Left renal pelvis (tissue), 4 donors: Measurements from ENCODE around the gene RFPL4A. TPM values are rescaled to one million over a fixed set of nuclear protein-coding genes. Genes with fewer than 3 reads are reported as not detected.
"Not testable (repeated sequence)": the region's sequence is repeated elsewhere in the genome, so short reads cannot be mapped to it uniquely, and the experiment has no call there.

Experiments used
- DNase-seq, 4 donors: peaks; one replicate each; pipeline ENCODE4 v3.0.0-alpha.2; 2013; ENCODE audit warnings: low read depth in 4 of 4, low spot score in 3 of 4
- polyA plus RNA-seq, 4 donors: library from polyadenylated mRNA; unstranded; fragments of 120-200 nt; gene quantifications; one replicate each; pipeline ENCODE4 v1.2.1, GENCODE V29; 2013; ENCODE audit not compliant: insufficient read length in 4 of 4

RFPL4A gene
- polyA plus RNA-seq, result not detected

DNA sequence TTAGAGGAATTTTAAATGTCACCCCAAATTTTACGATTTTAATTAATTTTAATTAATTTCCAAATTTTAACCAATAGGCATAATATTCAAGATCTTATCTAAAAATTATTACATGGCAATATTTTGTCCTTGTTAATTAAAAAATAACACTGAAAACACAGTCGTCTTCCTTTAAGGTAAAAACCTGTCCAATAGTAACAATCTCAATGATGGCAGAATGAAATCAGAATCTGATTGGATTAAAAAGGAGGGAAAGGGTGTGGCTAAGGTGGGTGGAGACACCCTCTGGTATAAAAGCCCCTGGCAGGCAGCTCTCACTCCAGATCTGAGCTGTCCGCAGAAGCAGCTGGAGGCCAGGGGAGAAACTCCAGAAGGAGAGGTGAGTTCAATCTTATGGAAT lies at the start of gene RFPL4A:
Gene RFPL4A, plus strand, starts transcription at position 301 of the 400 bp plus-strand sequence. CDS start 2,704 bp downstream, outside the sequence.
- DNase-seq, result not testable (repeated sequence)

DNA sequence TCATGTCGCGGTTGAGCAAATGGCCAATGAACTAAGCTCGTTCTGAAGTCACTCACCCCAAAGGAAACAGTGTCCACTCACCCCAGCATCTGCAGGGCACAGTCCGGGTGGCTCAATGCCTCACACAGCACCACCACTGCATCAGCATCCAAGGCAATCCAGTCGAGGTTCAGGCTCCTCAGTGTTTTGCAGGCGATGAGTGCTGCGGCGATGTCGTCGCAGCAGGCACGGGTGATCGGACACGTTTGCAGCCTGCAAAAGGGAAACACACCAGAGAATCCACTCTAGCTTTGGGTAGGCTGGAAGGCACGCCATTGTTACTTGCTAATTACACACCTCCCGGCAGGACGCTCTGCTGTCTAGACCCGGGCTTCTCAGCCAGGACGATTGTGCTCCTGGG lies 47.2 kb upstream of the RFPL4A start:
- no peak for DNase-seq

DNA sequence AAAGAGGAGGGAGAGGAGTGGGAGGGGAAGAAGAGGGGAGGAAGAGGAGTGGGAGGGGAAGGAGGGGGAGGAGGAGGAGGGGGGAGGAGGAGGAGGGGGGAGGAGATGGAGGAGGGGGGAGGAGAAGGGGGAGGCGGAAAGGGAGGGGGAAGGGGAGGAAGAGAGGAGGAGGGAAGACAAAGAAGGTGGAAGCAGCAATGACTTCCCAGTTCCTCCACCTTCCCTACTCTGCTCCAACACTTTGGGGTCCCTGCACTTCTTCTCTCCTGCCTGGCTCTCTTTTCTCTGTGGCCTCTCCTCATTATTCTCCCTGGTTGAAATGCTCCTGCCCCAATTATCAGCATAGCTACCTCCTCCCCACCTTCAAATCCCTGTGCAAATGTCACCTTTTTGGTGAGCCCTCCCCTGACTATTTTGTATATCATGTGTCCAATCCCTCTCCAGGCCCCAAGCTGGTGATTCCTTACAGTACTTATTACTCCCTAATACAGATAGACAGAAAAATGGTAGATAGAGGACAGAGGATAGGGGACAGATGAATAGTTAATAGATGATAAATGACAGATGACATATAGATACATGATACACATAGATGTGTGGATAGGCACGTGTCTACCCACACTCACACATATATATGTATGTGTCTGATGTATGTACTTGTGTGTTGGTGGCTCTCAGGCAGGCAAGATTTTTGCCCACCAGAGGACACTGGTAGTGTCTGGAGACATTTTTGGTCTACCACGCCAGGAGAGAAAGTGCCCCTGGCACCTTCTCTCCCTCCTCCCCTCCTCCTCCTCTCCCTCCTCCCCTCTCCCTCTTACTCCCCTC lies 45.9 kb upstream of the RFPL4A start:
- no peak for DNase-seq

DNA sequence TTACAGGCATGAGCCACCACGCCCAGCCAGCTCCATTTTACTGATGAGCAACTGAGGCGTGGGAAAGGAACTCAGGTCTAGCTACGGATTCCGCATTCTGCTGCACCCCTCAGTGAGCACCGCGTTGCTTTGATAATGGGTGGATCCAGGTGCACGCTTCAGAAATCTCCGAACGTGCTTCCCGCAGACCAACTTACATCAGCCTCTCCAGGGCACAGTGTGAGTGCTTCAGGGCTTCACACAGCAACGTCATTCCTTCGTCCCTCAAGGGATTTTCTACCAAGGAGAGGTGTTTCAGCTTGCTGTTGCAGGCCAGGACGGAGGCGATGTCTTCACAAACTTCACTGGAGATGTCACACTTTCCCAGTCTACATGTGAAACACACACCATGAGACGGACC lies 42.4 kb upstream of the RFPL4A start:
- DNase-seq, result no peak

DNA sequence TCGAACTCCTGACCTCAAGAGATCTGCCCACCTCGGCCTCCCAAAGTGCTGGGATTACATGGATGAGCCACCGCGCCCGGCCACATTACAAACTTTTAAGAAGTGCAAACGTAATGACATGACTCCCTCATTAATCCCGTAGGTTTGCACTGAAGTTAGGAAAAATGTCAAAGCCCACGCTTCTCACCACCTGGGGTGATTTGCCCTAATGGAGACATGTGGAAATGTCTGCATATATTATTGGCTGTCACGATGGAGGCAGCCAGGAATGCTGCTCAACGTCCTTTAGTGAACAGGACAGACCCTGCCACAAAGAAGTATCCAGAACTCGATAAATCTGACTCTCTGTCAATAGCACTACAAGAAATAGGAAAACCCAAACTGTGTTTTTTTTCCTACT lies 41.6 kb upstream of the RFPL4A start:
- DNase-seq, result no peak

DNA sequence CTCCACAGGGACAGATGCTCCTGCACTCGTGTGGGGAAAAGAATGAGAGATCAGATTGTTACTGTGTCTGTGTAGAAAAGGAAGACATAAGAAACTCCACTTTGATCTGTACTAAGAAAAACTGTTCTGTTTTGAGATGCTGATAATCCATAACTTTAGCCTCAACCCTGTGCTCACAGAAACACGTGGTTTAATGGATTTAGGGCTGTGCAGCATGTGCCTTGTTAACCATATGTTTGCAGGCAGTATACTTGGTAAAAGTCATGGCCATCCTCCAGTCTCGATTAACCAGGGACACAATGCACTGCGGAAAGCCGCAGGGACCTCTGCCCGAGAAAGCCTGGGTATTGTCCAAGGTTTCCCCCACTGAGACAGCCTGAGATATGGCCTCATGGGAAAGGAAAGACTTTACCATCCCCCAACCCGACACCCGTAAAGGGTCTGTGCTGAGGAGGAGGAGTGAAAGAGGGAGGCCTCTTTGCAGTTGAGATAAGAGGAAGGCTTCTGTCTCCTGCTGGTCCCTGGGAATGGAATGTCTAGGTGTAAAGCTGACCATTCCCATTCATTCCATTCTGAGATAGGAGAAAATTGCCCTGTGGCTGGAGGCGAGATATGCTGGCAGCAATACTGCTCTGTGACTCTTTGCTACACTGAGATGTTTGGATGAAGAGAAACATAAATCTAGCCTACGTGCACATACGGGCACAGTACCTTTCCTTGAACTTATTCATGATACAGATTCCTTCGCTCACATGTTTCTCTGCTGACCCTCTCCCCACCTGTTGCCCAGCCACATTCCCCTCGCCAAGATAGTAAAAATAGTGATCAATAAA lies 40.8 kb upstream of the RFPL4A start:
- DNase-seq, result not testable (repeated sequence)

DNA sequence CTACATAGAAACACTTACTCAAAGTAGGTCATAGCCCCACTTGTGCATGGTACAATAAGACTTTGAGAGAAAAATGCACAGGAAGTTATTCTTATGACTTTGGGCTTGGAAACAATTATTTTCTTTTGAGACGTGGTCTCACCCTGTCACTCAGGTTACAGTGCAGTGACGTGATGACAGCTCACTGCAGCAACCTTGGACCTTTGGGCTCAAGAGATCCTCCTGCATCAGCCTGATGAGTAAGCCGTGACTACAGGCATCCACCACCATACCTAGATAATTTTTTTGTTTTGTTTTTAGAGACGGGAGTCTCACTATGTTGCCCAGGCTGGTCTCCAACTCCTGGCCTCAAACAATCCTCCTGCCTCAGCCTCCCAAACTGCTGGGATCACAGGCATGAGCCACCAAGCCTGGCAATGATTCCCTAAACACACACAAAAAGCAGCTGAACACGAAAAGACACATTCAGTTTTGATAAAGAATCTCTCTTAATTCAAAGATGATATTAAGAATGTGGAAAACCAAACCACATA lies 38.6 kb upstream of the RFPL4A start:
- no peak for DNase-seq

DNA sequence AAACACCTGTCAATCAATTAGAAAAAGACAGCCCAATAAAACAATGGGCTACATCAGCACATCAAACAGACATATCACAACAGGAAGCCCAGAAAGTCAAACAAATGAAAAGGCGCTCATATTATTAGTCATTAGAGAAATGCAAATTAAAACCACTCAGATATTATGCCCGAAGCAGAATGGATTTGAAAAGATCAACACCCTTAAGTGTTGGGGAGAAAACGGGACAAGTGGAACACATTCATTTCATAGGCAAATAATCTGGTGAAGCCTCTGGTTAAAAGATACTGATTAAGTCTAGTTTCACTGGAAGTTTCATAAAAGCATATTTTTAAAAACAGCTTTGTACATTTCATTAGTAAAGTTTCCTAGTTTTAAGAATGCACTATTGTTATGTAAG lies 38.1 kb upstream of the RFPL4A start:
- no peak for DNase-seq

DNA sequence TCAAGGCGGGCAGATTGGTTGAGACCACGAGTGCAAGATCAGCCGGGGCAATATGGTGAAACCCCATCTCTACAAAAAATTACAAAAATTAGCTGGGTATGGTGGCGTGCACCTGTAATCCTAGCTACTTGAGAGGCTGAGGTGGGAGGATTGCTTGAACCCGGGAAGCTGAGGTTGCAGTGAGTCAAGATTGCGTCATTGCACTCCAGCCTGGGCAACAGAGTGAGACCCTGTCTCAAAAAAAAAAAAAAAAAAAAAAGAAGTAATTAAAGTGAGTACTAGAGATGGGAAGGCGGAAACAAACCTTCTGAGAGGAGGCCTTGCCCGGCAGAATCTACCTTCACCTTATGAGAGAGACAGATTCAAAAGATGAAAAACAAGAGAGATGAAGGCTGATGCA lies 35.4 kb upstream of the RFPL4A start:
- DNase-seq, result no peak

DNA sequence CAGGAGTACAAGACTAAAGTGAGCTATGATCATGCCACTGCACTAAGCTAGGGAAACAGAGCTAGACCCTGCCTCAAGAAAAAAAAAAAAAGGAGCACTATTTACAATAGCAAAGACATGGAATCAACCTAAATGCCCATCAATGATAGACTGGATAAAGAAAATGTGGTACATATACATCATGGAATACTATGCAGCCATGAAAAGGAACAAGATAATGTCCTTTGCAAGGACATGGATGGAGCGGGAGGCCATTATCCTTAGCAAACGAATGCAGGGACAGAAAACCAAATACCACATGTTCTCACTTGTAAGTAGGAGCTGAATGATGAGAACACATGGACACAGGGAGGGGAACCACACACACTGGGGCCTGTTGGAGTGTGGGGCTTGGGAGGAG lies 28.5 kb upstream of the RFPL4A start:
- not testable (repeated sequence) for DNase-seq

DNA sequence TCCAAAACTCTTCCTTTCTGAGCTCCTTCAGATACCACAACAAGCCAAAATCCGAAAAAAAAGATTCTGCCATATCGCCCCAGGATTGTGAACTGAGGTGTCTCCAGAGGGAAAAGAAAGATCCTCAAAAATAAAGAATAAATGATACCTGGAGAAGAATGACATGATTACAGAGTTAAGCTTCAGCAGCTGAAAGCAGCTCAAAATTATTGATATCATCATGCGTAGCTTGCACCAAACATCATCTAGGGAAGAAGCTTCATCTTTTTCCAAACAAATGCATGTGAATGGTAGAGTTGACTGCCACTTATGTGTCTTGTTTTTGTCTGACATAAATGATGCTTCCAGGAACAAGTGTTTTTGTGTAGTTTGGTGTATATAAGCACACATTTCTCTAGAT lies 20.6 kb upstream of the RFPL4A start, which contains the start of gene NLRP9:
Gene NLRP9, minus strand, starts transcription at position 101 of the 400 bp plus-strand sequence. Its CDS starts 28 bp downstream, at position 73.
- DNase-seq, result no peak

DNA sequence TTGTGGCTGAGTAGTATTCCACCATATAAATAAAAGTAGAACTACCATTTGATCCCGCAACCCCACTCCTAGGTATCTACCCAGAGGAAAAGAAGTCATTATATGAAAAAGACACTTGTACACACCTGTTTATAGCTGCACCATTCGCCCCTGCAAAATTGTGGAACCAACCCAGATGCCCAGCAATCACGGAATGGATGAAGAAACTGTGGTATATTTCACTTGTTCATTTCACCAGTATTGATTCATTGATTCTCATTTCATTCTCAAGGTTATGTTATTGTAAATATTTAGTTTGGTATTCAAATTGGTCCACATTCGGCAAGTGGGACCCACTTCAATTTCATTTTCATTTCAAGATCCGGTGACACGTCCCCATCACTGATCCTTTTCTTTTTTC lies 8.2 kb upstream of the RFPL4A start:
- no peak for DNase-seq

DNA sequence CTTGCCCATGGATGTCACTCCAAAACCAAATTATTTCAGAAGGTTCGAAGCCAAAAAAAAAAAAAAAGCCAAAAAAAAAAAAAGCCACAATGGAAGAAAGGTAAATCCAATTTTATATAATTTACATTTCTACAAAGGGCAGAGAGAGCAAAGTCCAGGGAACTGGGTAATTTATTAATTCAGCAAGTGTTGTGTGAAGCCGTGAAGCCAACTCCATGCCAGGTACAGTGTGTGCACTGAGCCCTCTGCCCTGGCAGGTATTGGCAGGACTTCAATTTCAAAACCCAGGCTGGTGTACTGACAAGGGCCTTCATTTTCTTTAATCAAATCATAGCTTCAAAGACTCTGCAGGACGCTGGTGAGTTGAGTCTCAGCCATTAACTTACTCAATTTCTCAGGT lies 5.5 kb upstream of the RFPL4A start:
- DNase-seq, result no peak

DNA sequence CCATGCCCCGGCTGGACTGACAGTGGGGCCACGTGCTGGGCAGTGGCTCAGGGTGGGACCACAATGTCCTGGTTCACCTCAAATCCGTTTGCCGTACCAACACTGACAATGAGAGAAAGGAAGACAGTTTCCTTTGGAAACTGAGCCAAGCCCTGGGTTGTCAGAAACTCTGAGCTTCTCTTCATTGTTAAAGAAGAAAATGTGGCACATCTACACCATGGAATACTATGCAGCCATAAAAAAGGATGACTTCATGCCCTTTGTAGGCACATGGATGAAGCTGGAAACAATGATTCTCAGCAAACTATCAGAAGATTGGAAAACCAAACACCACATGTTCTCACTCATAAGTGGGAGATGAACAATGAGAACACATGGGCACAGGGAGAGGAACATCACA lies 2.1 kb upstream of the RFPL4A start:
- not testable (repeated sequence) for DNase-seq

DNA sequence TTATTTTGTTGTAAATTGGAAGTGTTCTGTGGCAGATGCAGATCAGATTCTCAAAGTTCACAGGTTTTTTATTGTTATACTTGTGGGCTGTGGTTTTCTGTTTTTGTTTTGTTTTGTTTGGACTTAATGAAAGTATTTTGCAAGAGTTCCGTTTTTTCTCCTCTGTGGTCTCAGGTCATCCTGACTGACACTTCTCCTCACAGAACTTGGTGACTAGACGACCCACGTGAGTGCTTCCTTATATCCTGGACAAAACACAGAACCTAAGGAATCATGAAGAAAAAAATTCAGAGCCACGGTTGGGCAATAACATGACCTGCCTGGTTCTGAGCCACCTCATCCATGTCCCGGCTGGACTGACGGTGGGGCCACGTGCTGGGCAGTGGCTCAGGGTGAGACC lies 7.6 kb downstream of the RFPL4A start:
- DNase-seq, result no peak

DNA sequence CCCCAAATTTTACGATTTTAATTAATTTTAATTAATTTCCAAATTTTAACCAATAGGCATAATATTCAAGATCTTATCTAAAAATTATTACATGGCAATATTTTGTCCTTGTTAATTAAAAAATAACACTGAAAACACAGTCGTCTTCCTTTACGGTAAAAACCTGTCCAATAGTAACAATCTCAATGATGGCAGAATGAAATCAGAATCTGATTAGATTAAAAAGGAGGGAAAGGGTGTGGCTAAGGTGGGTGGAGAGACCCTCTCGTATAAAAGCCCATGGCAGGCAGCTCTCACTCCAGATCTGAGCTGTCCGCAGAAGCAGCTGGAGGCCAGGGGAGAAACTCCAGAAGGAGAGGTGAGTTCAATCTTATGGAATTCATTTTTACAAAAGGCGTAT lies 9.9 kb downstream of the RFPL4A start, which contains the start of gene RFPL4AL1:
Gene RFPL4AL1, plus strand, starts transcription at position 301 of the 400 bp plus-strand sequence. CDS start 2,687 bp downstream, outside the sequence.
- DNase-seq, result not testable (repeated sequence)

DNA sequence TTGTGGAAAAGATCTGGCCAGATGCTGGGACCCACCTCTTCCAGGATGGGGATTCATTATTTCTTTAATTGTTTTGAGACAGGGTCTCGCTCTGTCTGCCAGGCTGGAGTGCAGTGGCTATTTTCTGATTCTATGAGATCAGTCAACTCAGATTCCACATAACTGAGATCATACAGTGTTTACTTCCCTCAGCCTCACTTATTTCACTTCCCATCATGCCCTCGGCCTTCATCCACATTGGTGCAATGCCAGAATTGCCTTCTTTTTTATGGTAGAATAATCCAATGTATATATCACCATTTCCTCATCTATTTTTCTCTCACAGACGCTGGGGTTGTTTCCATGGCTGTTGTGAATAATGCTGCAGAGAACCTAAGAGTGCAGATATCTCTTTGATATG lies 10.7 kb downstream of the RFPL4A start:
- not testable (repeated sequence) for DNase-seq

DNA sequence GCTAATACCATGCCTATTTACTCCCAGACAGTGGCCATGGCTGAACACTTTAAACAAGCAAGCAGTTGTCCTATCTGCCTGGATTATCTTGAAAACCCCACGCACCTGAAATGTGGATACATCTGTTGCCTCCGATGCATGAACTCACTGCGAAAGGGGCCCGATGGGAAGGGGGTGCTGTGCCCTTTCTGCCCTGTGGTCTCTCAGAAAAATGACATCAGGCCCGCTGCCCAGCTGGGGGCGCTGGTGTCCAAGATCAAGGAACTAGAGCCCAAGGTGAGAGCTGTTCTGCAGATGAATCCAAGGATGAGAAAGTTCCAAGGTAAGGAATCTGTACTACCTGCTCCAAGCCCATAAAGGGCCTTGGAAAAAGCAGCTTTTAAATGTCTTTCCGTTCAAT lies 18.6 kb downstream of the RFPL4A start:
- DNase-seq, result no peak

DNA sequence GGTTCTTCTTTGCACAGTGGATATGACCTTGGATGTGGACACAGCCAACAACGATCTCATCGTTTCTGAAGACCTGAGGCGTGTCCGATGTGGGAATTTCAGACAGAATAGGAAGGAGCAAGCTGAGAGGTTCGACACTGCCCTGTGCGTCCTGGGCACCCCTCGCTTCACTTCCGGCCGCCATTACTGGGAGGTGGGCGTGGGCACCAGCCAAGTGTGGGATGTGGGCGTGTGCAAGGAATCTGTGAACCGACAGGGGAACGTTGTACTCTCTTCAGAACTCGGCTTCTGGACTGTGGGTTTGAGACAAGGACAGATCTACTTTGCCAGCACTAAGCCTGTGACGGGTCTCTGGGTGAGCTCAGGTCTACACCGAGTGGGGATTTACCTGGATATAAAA lies 19.4 kb downstream of the RFPL4A start:
- no peak for DNase-seq

DNA sequence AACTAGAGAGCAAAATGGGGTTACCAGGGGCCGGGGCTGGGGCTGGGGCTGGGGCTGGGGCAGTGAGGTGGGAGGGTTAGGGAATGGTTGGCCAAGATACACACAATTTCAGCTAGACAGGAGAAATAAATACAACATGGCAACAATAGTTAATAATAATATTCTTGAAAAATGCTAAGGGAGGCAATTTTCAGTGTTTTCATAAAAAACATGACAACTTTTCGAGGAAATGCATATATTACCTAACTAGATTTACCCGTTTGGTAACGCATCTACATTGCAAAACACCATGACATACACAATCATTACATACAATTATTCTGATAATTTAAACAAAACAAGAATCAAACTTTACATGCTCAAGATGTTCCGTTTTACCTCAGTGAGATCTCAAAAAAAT lies 22.2 kb downstream of the RFPL4A start:
- DNase-seq, result no peak

DNA sequence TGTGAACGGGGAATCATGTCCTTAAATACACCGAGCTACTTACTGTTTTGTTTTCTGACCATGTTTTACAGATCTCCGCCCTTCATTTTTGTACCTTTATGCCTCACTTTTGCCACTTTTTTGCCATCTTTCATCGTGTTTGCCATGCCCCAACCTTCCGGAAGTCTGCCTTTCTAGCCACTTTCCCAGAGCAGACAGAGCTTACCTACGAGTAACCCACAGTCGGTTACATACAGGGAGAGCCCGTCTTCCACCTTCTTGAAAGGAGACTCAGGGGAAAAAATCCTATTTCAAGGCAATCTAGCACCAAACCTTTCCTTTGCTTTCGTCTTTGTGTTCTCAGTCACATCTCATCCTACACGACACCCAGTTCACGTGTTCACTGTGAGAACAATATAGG lies 36.1 kb downstream of the RFPL4A start:
- DNase-seq, result no peak
